ENCODE results near the gene TMA16. TPM values are rescaled to one million over a fixed set of nuclear protein-coding genes. Genes with fewer than 3 reads are reported as not detected.

TMA16 gene
- total and polyA plus RNA-seq, 8 donors, result 6.7 to 79.4 (median 16.9) TPM

DNA sequence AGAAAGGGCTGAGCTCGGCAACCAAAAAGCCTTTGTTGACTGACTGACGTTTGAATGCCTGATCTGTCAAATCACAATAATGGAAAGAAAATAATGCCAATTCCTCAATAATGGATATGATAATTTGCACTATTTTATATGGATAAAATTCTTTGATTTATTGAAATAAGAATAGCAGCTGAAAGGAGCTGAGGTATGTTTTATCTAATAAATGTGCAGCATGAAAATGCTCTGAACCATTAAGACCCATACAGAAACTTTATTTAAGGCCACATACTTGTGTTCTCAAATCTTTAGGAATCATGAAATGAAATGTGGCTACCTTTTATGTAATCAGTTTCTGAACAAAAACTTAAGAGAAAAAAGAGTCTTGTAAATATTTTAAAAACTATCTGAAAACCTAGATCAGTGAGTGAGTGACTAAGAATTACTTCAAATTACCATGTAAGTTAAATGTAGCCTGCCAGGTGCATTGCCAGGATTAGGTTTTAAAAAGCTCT is 69.8 kb downstream of the TMA16 start:
- Histone ChIP-seq H3K4me1 (no peaks in the 10 kb centered on the region), H3K9me3 (peaks cover 0 to 3% (median 0%) of the 10 kb centered on the region in 4 donors), H3K36me3 (no peaks in the 10 kb centered on the region), H3K27me3 (no peaks in the 10 kb centered on the region), H3K4me3 (no peak overlapping the region), H3K27ac (no peak overlapping the region)
- DNase-seq, result no peak
- intact Hi-C loops (cut with DNase I; ENCODE audit: low total_unique reads), result no loop called here
- WGBS, 5 donors, result 75 to 88% (median 77%) methylated on average over 2 of the region's 2 CpGs
- TF ChIP-seq, protein P1, sequence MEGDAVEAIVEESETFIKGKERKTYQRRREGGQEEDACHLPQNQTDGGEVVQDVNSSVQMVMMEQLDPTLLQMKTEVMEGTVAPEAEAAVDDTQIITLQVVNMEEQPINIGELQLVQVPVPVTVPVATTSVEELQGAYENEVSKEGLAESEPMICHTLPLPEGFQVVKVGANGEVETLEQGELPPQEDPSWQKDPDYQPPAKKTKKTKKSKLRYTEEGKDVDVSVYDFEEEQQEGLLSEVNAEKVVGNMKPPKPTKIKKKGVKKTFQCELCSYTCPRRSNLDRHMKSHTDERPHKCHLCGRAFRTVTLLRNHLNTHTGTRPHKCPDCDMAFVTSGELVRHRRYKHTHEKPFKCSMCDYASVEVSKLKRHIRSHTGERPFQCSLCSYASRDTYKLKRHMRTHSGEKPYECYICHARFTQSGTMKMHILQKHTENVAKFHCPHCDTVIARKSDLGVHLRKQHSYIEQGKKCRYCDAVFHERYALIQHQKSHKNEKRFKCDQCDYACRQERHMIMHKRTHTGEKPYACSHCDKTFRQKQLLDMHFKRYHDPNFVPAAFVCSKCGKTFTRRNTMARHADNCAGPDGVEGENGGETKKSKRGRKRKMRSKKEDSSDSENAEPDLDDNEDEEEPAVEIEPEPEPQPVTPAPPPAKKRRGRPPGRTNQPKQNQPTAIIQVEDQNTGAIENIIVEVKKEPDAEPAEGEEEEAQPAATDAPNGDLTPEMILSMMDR (IDR thresholded peaks at IDR 0.05), result no peak
- no peak for TF ChIP-seq POLR2AphosphoS5 (IDR thresholded peaks at IDR 0.05)
- TF ChIP-seq EP300 (IDR thresholded peaks at IDR 0.05), result no peak
- no peak for TF ChIP-seq POLR2A (IDR thresholded peaks at IDR 0.05)

DNA sequence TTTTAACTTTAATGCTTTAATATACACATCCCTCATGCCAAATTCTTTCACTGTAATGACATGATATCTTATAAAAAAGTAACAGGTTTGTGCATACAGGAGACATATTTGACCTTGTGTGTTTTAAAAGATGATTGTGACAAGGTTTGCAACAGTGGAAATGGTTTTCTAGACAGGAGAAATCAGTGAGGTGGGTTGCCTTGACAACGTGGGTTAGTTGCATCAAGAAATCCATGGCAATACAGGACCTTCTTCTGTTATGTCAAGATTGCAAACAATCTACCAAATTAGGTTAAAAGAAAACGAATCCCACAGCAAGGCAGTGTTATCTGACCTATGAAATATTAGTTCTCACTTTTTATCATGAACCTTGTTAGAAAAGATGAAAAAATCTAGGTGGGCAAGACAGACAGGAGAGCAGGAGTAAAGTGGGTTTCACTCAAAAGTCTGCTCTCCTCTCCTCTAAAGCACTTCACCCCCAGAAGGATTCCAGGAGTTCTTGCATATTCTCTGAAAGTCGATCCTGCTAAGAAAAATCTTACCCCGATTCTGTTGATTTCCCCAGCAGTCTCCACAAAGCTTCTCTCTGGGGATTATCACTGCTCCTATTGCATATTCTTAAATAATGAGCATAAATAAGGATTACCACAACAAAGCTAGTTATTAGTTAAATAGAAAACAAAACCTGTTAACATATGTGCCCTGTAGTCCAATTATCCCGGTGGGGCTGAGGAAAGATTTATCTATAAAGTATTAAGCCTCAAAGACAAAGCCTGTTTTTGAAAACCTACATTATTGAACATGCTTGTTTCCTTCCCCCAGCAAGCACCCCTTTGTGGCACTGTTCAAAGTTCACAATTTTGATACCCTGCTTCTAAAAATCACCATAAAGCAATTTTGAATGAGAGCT is 71.0 kb downstream of the TMA16 start:
- Histone ChIP-seq H3K4me1 (no peaks in the 10 kb centered on the region), H3K9me3 (peaks cover 0 to 3% (median 0%) of the 10 kb centered on the region in 4 donors), H3K27ac (no peak overlapping the region), H3K27me3 (no peaks in the 10 kb centered on the region), H3K4me3 (no peak overlapping the region), H3K36me3 (no peaks in the 10 kb centered on the region)
- intact Hi-C loops (cut with DNase I; ENCODE audit: low total_unique reads), result no loop called here
- 22 to 35% (median 27%) methylated on average over 5 of the region's 5 CpGs for WGBS, 5 donors
- no peak for DNase-seq
- TF ChIP-seq POLR2AphosphoS5 (IDR thresholded peaks at IDR 0.05) (no peak), EP300 (IDR thresholded peaks at IDR 0.05) (no peak)
- TF ChIP-seq, protein P1 (IDR thresholded peaks at IDR 0.05), result no peak

DNA sequence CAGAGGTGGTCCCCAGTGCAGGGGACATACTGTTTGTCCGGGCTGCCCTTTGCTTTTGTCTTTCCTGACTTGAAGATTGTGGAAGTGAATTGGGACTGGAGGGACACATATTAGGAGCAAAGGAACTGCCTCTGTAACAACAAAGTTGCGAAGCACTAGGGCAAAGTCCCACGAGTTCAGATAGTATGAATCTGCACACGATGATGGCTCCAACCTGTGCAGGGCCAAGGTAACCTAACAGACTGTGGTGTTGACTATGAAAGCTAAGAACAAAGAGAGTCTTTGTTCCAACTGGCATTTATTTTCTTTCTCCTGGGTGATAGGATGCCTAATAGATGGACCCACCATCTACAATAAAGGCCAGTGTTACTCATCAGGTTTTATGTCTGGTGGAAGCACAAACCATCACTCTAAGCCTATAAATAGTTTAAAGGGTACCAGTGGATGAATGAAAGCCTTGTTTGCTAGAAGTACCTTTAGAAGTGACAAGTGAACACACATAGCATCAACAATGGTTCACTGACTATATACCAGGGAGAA is 71.8 kb downstream of the TMA16 start:
- no peaks in the 10 kb centered on the region for H3K4me1 ChIP-seq
- H3K36me3 ChIP-seq, result no peaks in the 10 kb centered on the region
- WGBS, 5 donors, result 36 to 50% (median 39%) methylated on average over 4 of the region's 4 CpGs
- H3K4me3 ChIP-seq, result no peak overlapping the region
- no peaks in the 10 kb centered on the region for H3K27me3 ChIP-seq
- TF ChIP-seq POLR2AphosphoS5 (IDR thresholded peaks at IDR 0.05) (no peak), EP300 (IDR thresholded peaks at IDR 0.05) (no peak), POLR2A (IDR thresholded peaks at IDR 0.05) (no peak)
- TF ChIP-seq, protein P1 (IDR thresholded peaks at IDR 0.05), result no peak
- no peaks in the 10 kb centered on the region for H3K9me3 ChIP-seq
- DNase-seq, result no peak
- H3K27ac ChIP-seq, result no peak overlapping the region
- intact Hi-C loops (cut with DNase I; ENCODE audit: low total_unique reads), result no loop called here

DNA sequence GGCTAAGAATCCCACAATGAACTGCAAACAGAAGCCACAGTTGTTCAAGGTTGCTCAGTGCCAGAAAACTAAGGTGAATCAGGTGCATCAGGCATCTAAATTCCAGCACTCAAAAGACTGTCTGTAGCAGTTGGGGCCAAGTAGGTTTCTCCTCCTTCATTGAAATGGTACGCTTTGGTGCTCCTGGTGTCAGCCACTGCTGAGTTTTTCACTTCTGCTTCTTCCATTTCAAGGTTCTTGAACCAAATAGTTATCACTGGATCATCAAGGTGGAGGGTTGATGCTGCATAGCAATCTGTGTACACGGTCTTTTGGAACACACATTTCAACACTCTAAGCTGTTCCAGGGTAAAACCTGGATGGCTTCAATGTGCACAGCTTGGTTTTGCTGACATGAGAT is 74.4 kb downstream of the TMA16 start:
- Histone ChIP-seq H3K4me3 (no peak overlapping the region), H3K27ac (no peak overlapping the region), H3K27me3 (no peaks in the 10 kb centered on the region), H3K36me3 (no peaks in the 10 kb centered on the region), H3K9me3 (no peaks in the 10 kb centered on the region), H3K4me1 (no peaks in the 10 kb centered on the region)
- no peak for DNase-seq
- TF ChIP-seq POLR2AphosphoS5 (IDR thresholded peaks at IDR 0.05) (no peak), EP300 (IDR thresholded peaks at IDR 0.05) (no peak), POLR2A (IDR thresholded peaks at IDR 0.05) (no peak)
- TF ChIP-seq, protein P1 (IDR thresholded peaks at IDR 0.05), result no peak
- intact Hi-C loops (cut with DNase I; ENCODE audit: low total_unique reads), result no loop called here
- 74 to 87% (median 76%) methylated on average over 2 of the region's 2 CpGs for WGBS, 5 donors

Other genes with a start within 250 kb of the TMA16 start
- gene NPY1R, start 162.1 kb upstream of the TMA16 start, total RNA-seq, result 10 to 100 TPM in 1 of 5 donors, 1 to 10 TPM in 2, under 1 TPM in 1, not detected in 1; 0.89 to 21.6 (median 6.2) TPM
- under 1 TPM in 2 of 3 donors, not detected in 1; 0.33 to 0.37 TPM for gene NPY1R, start 162.1 kb upstream of the TMA16 start, polyA plus RNA-seq
- gene NPY5R, start 150.8 kb upstream of the TMA16 start, total RNA-seq, result under 1 TPM in 1 of 5 donors, not detected in 4; 0.55 TPM
- not detected for gene NPY5R, start 150.8 kb upstream of the TMA16 start, polyA plus RNA-seq
- under 1 TPM in 1 of 5 donors, not detected in 4; 0.87 TPM for gene TKTL2, start 20.9 kb upstream of the TMA16 start, total RNA-seq
- gene TKTL2, start 20.9 kb upstream of the TMA16 start, polyA plus RNA-seq, result not detected

Measured in stomach (tissue), 9 donors.